ENCODE measurements around the gene TTC24.
A peak's percentile ranks its signal among the peaks of the same experiment; 100 is the strongest.

The TTC24 gene

DNA sequence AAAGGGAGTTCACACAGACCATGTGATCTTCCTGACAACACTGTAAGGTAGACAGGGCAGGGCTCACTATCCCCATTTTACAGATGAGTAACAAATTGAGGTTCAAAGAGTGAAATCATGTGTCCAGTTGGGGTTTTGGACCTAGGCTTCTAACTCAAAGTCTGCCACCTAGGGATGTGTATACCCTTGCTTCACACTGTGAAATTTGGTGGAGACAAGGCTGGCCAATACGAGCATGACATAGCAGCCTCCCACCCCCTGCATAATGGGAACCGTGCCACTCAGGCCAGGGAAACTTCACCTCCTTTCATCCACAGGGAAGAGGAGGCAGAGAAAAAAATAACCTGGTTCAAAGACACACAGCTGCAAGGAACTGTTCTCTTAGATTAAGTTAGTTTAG is 14.0 kb upstream of the TTC24 start:
- Mint-ChIP-seq H3K9me3 (no peaks in the 10 kb centered on the region), H3K36me3 (ENCODE audit: low read depth) (peaks cover 12% of the 10 kb centered on the region)

DNA sequence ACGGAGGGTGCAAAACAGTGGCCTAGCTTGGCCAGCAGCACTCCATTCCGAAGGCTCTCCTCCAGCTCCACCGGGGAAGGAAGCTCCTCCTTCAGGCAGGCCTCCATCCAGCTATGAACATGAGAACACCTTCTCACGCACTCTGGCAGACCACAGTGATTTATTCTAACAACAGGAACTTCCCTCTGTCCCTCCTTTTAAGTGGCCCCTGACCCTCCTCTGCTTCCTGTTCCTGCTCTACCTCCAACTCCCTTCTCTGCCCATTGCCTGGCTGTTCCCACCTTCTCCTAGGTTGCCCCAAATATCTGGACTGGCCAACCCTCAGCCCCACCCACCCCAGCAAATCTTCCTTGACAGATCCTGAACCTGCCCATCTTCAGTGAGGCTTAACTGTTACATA is 13.1 kb upstream of the TTC24 start:
- Mint-ChIP-seq H3K4me3 (no peak overlapping the region), H3K27ac (no peak overlapping the region), H3K4me1 (ENCODE audit: low read depth) (peaks cover 6% of the 10 kb centered on the region), H3K27me3 (ENCODE audit: low read depth) (no peaks in the 10 kb centered on the region), H3K9me3 (no peaks in the 10 kb centered on the region), H3K36me3 (ENCODE audit: low read depth) (peaks cover 12% of the 10 kb centered on the region)

More for the DNA sequence above, 14.0 kb upstream of the TTC24 start:
- no peak overlapping the region for H3K27ac Mint-ChIP-seq
- H3K4me1 Mint-ChIP-seq (ENCODE audit: low read depth), result no peaks in the 10 kb centered on the region
- no peaks in the 10 kb centered on the region for H3K27me3 Mint-ChIP-seq (ENCODE audit: low read depth)
- no peak overlapping the region for H3K4me3 Mint-ChIP-seq

DNA sequence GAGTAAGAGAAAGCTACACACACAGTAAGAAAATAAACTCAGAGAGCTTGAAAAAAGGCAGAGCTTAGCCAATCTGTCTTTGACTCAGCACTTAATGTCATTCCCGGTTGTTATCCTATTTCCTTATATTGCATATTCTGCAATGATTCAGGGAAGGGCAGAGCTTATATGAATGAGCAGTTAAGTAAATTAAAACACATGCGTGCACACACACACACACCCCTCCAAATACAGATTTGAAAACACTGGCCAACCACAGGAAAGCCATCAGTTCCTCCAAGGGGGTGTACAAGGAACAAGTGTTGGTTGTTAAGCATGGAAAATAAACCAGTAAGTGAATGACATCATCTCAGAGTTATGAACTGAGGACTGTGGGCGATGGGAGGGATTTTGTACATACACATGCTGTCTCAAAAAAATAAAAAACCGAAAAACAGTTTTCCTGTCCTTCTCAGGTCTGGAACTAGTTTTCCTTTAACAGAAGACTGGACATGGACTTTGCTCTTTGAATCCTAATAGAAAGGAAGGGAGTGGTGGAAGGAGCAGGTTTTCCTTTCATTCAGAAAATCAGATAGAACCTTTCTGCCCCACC is 8.2 kb upstream of the TTC24 start:
- Mint-ChIP-seq H3K4me1 (ENCODE audit: low read depth) (peaks cover 20% of the 10 kb centered on the region), H3K9me3 (no peaks in the 10 kb centered on the region), H3K27me3 (ENCODE audit: low read depth) (peaks cover 22% of the 10 kb centered on the region), H3K36me3 (ENCODE audit: low read depth) (peaks cover 8% of the 10 kb centered on the region), H3K4me3 (peak overlapping the region; percentile 96), H3K27ac (no peak overlapping the region)

DNA sequence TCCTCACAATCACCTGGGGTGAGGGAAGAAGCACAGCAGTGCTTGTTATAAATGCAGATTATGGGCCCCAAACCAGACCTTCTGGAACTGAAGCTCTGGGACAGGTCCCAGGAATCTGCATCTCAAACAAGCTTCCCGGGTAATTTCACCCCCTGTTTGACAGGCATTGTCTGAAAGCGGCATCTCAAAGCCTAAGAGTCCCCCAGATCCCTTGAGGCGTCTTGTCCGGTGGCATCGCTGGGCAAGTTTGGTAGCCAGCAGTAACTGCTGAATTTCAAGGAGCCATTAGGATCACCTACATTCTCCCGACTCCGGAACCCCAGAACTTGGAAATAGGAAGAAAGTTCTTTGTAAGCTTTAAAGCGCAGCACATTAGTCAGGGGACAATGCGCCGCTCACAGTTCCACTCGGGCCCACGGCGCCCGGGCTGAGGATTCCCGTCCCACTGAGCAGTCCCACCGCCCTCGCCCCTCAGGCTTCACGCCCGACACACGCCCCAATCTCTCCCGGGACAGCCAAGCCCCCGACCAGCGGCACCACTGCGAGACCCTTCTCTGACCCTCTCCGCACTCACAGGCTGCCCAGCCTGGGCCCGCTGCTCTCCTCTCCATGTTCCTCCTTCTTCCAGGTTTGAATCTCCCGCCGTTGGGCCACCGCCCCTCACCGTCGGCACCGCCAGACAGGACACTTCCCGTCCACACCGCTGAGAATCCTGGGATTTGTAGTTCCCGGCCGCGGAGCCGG is 7.4 kb upstream of the TTC24 start, which contains the start of gene IQGAP3:
Gene IQGAP3 (minus strand): TSS at position 647 of the 744 bp plus-strand sequence. CDS start 36 bp downstream, at position 611.
- Mint-ChIP-seq H3K27ac (peak within 1 kb of the TSS; percentile 56), H3K9me3 (no peaks in the 10 kb centered on the region), H3K4me1 (ENCODE audit: low read depth) (peaks cover 20% of the 10 kb centered on the region), H3K27me3 (ENCODE audit: low read depth) (peaks cover 22% of the 10 kb centered on the region), H3K4me3 (peak within 1 kb of the TSS; percentile 96), H3K36me3 (ENCODE audit: low read depth) (peaks cover 8% of the 10 kb centered on the region)

DNA sequence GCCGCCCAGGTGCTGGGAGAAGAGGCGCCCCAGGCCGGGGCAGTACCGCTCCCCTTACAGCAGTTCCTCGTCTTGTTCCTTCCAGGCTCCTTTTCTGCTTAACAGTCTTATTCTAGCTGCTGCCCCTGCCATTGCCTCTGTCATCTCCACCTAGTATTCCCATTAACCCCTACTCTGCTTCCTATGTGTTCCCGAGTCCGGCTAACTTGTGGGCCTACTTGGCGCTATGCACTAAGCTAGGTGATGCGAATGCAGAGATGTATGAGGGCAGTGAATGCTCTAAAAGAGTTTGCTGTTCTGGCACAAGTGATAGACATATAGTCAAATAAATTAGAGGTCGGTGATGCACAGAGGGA is 6.9 kb upstream of the TTC24 start:
- peaks cover 22% of the 10 kb centered on the region for H3K27me3 Mint-ChIP-seq (ENCODE audit: low read depth)
- no peak overlapping the region for H3K27ac Mint-ChIP-seq
- peaks cover 20% of the 10 kb centered on the region for H3K4me1 Mint-ChIP-seq (ENCODE audit: low read depth)
- H3K36me3 Mint-ChIP-seq (ENCODE audit: low read depth), result peaks cover 8% of the 10 kb centered on the region
- H3K4me3 Mint-ChIP-seq, result peak overlapping the region; percentile 96
- H3K9me3 Mint-ChIP-seq, result no peaks in the 10 kb centered on the region

DNA sequence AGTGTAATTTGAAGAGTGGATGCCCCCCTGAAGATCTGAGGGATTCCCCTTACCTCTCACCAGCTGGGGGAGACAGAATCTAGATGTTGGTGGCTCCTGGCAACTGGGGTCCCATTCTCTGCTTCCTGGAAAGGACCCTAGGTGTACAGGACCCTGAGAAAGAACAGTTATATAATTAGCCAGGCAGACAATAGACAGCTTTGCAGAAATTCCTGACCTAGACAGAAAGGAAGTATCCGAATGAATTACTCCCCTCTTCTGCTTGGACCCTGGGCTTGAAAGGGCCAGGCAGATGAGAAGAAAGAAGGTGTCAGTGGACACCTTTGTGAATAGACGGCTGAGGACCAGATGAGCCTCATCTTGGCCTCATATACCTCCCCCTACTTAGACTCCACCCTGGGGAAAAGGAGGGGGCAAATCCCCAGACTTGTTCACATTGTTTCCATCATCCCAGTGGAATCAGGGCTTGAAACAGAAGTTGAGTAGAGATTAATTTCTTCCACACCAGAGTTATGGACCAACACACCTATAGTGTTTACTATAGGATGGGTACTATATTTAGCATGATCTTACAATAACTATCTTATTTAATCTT is 5.4 kb upstream of the TTC24 start:
- no peak overlapping the region for H3K4me3 Mint-ChIP-seq
- peaks cover 20% of the 10 kb centered on the region for H3K4me1 Mint-ChIP-seq (ENCODE audit: low read depth)
- H3K36me3 Mint-ChIP-seq (ENCODE audit: low read depth), result peaks cover 4% of the 10 kb centered on the region
- no peaks in the 10 kb centered on the region for H3K9me3 Mint-ChIP-seq
- H3K27ac Mint-ChIP-seq, result no peak overlapping the region
- peaks cover 22% of the 10 kb centered on the region for H3K27me3 Mint-ChIP-seq (ENCODE audit: low read depth)

DNA sequence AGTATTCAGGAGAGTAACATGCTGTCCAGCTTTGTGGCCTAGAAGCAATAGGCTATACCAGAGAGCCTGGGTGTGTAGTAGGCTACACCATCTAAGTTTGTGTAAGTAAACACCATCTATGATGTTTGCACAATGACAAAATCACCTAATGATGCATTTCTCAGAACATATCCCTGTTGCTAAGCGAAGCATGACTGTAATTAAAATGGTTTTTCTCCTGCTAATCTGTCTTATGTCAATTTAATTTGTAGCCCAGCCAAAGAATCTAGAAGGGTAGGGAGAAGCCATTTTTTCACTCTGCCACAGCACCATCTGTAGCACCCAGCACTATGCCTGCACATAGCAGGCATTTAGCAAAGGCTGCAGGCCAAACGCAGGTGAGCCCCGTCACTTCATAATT is 2.0 kb upstream of the TTC24 start:
- no peaks in the 10 kb centered on the region for H3K9me3 Mint-ChIP-seq
- no peaks in the 10 kb centered on the region for H3K36me3 Mint-ChIP-seq (ENCODE audit: low read depth)
- H3K27ac Mint-ChIP-seq, result no peak overlapping the region
- no peak overlapping the region for H3K4me3 Mint-ChIP-seq
- peaks cover 11% of the 10 kb centered on the region for H3K4me1 Mint-ChIP-seq (ENCODE audit: low read depth)
- peaks cover 22% of the 10 kb centered on the region for H3K27me3 Mint-ChIP-seq (ENCODE audit: low read depth)

DNA sequence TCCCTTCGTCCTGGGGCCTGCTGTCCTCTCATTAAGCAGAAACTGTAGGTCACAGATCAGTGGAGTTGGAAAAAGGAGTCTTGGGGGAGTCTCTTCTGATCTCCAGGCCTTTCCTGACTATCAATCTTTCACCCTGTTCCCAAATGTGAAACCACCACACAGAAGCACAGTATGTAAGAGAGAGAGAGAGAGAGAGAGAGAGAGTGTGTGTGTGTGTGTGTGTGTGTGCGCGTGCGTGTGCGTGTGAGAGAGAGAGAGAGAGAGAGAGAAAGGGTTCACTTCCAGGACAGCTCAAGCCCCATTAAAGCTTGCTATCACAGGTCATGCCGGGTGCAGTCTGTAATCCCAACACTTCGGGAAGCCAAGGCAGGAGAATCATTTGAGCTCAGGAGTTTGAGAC is 1.5 kb upstream of the TTC24 start:
- no peaks in the 10 kb centered on the region for H3K36me3 Mint-ChIP-seq (ENCODE audit: low read depth)
- no peak overlapping the region for H3K27ac Mint-ChIP-seq
- H3K4me3 Mint-ChIP-seq, result no peak overlapping the region
- peaks cover 18% of the 10 kb centered on the region for H3K27me3 Mint-ChIP-seq (ENCODE audit: low read depth)
- peaks cover 10% of the 10 kb centered on the region for H3K4me1 Mint-ChIP-seq (ENCODE audit: low read depth)
- no peaks in the 10 kb centered on the region for H3K9me3 Mint-ChIP-seq

DNA sequence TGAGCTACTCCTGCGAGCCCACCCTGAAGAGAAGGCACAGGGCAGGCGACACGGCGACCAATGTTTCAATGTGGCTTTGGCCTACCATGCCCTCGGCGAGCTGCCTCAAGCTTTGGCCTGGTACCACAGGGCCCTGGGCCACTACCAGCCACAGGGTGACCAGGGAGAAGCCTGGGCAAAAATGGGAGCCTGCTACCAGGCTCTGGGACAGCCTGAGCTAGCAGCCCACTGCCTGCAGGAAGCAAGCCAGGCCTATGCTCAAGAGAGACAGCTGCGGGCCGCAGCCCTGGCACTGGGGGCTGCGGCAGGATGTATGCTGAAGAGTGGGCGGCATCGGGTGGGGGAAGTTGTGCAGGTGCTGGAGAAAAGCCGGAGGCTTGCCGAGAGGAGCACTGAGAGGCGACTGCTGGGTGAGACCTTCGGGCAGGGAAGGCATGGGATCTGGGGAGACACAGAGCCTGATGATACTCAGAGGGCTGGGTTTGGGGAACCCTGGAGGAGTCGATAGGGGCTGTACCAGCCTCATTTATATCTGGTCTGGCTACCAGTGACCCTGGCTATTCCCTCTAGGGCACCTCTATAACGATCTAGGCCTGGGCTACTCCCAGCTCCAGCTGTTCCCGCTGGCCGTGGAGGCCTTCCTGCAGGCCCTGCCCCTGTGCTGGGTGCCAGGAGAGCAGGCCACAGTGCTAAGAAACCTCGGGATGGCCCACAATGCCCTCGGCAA is 2.3 kb downstream of the TTC24 start:
- H3K4me1 Mint-ChIP-seq (ENCODE audit: low read depth), result peaks cover 13% of the 10 kb centered on the region
- H3K4me3 Mint-ChIP-seq, result peak overlapping the region; percentile 74
- no peaks in the 10 kb centered on the region for H3K9me3 Mint-ChIP-seq
- peak overlapping the region; percentile 81 for H3K27ac Mint-ChIP-seq
- H3K36me3 Mint-ChIP-seq (ENCODE audit: low read depth), result no peaks in the 10 kb centered on the region
- H3K27me3 Mint-ChIP-seq (ENCODE audit: low read depth), result no peaks in the 10 kb centered on the region

DNA sequence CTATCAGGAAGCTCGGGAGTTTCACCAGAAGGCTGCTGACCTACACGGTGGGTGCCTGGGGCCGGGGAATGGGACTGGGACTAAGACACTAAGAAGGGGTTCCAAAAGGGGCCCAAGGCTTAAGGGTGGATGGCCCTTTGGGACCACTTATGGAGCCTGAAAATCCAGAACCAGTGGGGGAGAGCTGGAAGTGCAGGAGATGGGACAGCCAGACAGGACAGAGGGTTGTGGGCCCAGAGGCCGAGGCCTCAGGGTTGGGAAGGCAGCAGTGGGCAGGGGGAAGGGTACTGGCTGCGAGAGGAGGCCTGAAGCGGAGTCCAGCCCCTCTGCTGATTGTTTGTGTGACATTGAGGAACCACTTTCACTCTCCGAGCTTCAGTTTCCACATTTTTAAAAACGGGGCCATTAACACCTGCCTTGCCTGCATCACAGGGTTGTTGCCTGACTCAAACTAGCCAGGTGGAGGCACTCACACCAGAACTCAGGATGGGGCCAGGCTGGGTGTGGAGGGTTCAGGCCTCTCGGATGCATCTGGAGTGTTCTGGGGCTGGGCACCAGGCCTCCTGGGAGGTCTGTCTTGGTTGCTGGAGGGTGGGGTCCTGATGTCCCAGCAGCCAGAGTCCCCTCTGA is 3.0 kb downstream of the TTC24 start:
- Mint-ChIP-seq H3K4me1 (ENCODE audit: low read depth) (peaks cover 13% of the 10 kb centered on the region), H3K27ac (peak overlapping the region; percentile 81), H3K27me3 (ENCODE audit: low read depth) (no peaks in the 10 kb centered on the region), H3K4me3 (peak overlapping the region; percentile 74), H3K9me3 (no peaks in the 10 kb centered on the region), H3K36me3 (ENCODE audit: low read depth) (no peaks in the 10 kb centered on the region)

DNA sequence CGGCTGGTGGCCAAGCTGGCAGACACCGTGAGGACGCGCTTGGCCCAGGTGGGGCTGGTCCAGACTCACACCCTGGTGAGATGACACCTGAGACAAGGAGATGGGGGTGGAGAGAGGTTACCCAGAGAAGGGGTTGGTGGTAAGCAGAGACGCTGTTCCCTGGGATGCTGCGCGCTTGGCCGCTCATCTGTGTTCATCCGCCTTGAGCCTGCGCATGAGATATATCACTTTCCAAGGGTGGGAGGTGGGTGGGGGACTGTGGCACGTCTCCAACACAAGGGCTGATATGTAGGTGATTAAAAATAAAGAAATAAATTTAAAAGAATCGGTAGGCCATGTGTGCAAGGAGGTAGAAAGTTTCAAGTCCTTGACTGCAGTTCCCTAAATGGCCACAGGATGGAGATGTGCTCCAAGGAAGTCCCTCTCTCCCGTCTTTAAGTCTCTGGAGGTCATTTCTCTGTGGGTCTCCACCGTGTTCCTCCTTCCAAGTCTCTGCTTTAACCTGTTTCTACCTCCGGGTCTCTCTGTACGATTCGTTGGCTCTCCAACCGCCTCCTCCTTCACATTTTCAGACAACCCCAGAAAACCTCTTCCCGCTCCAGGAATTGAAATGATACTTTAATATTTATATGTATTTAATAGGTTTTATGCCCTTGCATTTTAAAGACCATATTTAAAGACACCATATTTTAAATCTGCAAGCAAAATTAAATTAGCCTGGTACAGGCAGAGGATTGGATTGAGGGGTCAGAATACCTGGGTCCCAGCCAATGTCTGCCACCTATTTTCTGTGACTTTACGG is 4.5 kb downstream of the TTC24 start:
- Mint-ChIP-seq H3K4me3 (no peak overlapping the region), H3K9me3 (no peaks in the 10 kb centered on the region), H3K36me3 (ENCODE audit: low read depth) (no peaks in the 10 kb centered on the region), H3K4me1 (ENCODE audit: low read depth) (peaks cover 13% of the 10 kb centered on the region), H3K27me3 (ENCODE audit: low read depth) (no peaks in the 10 kb centered on the region), H3K27ac (no peak overlapping the region)

DNA sequence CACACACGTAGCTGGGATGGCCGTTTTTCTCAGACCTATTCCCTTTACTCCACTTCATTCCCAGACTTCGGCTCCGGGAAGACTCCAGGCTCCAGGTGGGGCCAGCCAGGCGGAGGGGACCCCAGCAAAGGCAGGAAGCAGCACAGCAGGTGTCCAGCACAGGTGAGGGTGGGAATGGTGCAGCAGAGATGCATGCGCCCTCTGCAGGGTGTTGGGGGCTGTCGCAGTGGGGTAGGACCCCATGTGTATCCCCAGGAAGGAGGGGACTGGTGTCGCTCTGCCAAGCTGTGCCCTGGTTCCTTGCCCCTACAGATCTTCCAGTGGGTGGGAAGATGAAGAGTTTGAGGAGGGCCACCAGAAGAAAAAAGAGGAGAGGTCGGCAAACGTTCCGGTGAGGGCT is 5.3 kb downstream of the TTC24 start:
- Mint-ChIP-seq H3K27me3 (ENCODE audit: low read depth) (no peaks in the 10 kb centered on the region), H3K4me1 (ENCODE audit: low read depth) (peaks cover 13% of the 10 kb centered on the region), H3K36me3 (ENCODE audit: low read depth) (no peaks in the 10 kb centered on the region), H3K9me3 (no peaks in the 10 kb centered on the region), H3K27ac (no peak overlapping the region), H3K4me3 (no peak overlapping the region)

DNA sequence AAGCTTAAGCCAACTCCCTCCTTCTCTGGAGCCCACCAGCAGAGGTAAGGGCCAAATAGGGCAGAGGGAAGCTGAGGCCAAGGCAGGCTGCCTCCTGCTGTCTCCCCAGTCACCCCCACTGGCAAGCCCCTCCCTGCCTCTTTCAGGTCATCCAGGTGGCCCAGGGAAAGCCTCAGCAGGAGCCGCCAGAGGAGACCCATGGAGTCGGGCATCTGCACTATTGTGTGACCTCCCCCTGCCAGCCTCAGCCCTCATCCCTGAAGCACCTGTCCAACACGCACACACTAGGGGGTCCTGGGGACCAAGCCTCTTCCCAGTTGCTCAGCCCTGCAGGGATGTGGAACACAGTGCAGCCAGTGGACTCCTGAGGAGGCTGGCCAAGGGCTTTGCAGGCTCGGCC is 6.8 kb downstream of the TTC24 start:
- H3K9me3 Mint-ChIP-seq, result no peaks in the 10 kb centered on the region
- no peak overlapping the region for H3K4me3 Mint-ChIP-seq
- no peaks in the 10 kb centered on the region for H3K27me3 Mint-ChIP-seq (ENCODE audit: low read depth)

More for the DNA sequence above, 6.8 kb downstream of the TTC24 start:
- no peaks in the 10 kb centered on the region for H3K36me3 Mint-ChIP-seq (ENCODE audit: low read depth)
- H3K4me1 Mint-ChIP-seq (ENCODE audit: low read depth), result peaks cover 15% of the 10 kb centered on the region
- no peak overlapping the region for H3K27ac Mint-ChIP-seq

All from T-helper 1 cell treated with Interleukin-12 subunit alpha and Interleukin-12 subunit beta and Interleukin-4 antibody, amounts not matched to agents 30 μg/mL and 1 μg/mL, for 36 hours (primary cell).